Measurements from ENCODE around the gene GHRH. TPM values are rescaled to one million over a fixed set of nuclear protein-coding genes. Genes with fewer than 3 reads are reported as not detected.

The GHRH gene
- total and polyA plus RNA-seq, 2 of the 4 experiments (the other 2 are of a cell fraction): not detected

- Histone ChIP-seq H3K79me1 (ENCODE audit: low read depth in 1 of 2, low read length in 2 of 2) (peaks cover 7 to 8% of the 10 kb centered on the region in 2 experiments; a peak in 3 of 4 replicates), H3K4me3 (ENCODE audit: insufficient read depth, low read depth, low read length) (no peak overlapping the region), H3K9ac (ENCODE audit: low read depth, low read length) (no peak overlapping the region), H4K8ac (ENCODE audit: low read depth in 2 of 2, low read length in 2 of 2) (no peak overlapping the region), H3K4me1 (ENCODE audit: control insufficient read depth, insufficient read depth, low read length) (no peaks in the 10 kb centered on the region), H2AFZ (replicated peaks; ENCODE audit: low read length, poor library complexity) (no peak overlapping the region), H2BK15ac (ENCODE audit: low read depth, low read length) (no peak overlapping the region), H3K36me3 (ENCODE audit: control insufficient read depth, insufficient read depth, low read length) (peaks cover 74% of the 10 kb centered on the region), H2AK5ac (ENCODE audit: low read depth, low read length) (no peak overlapping the region), H3K9me3 (ENCODE audit: control insufficient read depth, insufficient read depth, low read length) (no peaks in the 10 kb centered on the region), H2BK120ac (ENCODE audit: low read depth, low read length) (no peak overlapping the region), H3K14ac (replicated peaks; ENCODE audit: low read depth, low read length) (no peak overlapping the region), H3K9me1 (ENCODE audit: insufficient read depth, low read length) (no peaks in the 10 kb centered on the region; the same call in 1 of the 2 replicates), H4K20me1 (ENCODE audit: insufficient read depth, low read length) (no peaks in the 10 kb centered on the region), H4K91ac (ENCODE audit: insufficient read depth, low read depth, low read length) (no peak overlapping the region), H3K27ac (ENCODE audit: insufficient read depth, low read length) (no peak overlapping the region), H3K56ac (ENCODE audit: extremely low read depth, insufficient read depth, low read length) (no peak overlapping the region), H3K4ac (ENCODE audit: low read depth, low read length) (no peak overlapping the region), H4K5ac (ENCODE audit: low read depth, low read length) (no peak overlapping the region), H3K23ac (ENCODE audit: low read depth, low read length) (no peak overlapping the region), H2BK5ac (ENCODE audit: low read depth, low read length, poor library complexity, severe bottlenecking) (no peak overlapping the region), H2BK20ac (ENCODE audit: low read depth, low read length) (no peak overlapping the region), H3K27me3 (ENCODE audit: control insufficient read depth, insufficient read depth, low read length) (no peaks in the 10 kb centered on the region), H3K18ac (ENCODE audit: low read depth, low read length) (no peak overlapping the region), H2AK9ac (replicated peaks; ENCODE audit: low read depth, low read length, poor library complexity) (no peak overlapping the region), H3K4me2 (ENCODE audit: low read depth, low read length) (no peak overlapping the region)
- ATAC-seq (ENCODE audit: low read depth) (no peak), DNase-seq (no peak)
- intact Hi-C loops (cut with micrococcal nuclease): no loop called here
- in situ Hi-C loops (cut with MboI; ENCODE audit: low sequenced_read_pairs): no loop called here
- TF ChIP-seq MAZ (IDR thresholded peaks at IDR 0.05; ENCODE audit: borderline replicate concordance, low read depth, low read length) (no peak), SMC3 (IDR thresholded peaks at IDR 0.05; ENCODE audit: low read depth, low read length) (no peak), USF2 (IDR thresholded peaks at IDR 0.05; ENCODE audit: low read depth, low read length) (no peak), FOS (IDR thresholded peaks at IDR 0.05; ENCODE audit: low read depth, low read length) (no peak), ELK1 (IDR thresholded peaks at IDR 0.05; ENCODE audit: borderline replicate concordance, low read depth, low read length) (no peak), RAD21 (IDR thresholded peaks at IDR 0.05; ENCODE audit: low read length) (no peak), BHLHE40 (IDR thresholded peaks at IDR 0.05; ENCODE audit: low read depth, low read length) (no peak), CTCF (conservative IDR thresholded peaks at IDR 0.05; ENCODE audit: low read depth, low read length) (no peak), RCOR1 (IDR thresholded peaks at IDR 0.05; ENCODE audit: insufficient replicate concordance, low read length) (no peak), POLR2A (IDR thresholded peaks at IDR 0.05; ENCODE audit: low read depth, low read length) (no peak), RFX5 (IDR thresholded peaks at IDR 0.05; ENCODE audit: low read depth, low read length) (no peak), NFE2L2 (IDR thresholded peaks at IDR 0.05; ENCODE audit: low read depth, low read length) (no peak), MXI1 (IDR thresholded peaks at IDR 0.05; ENCODE audit: borderline replicate concordance, low read depth, low read length) (no peak)
- POLR2A ChIA-PET (ENCODE audit: unreplicated experiment): no interaction called here
- WGBS, 2 experiments (ENCODE audit: extremely low coverage in 2 of 2, insufficient read length in 1 of 2): 100% methylated on average over 3 of the region's 6 CpGs; no CpG with 5 or more reads in 1 of the 2 experiments
- dilution Hi-C loops (cut with HindIII; ENCODE audit: low sequenced_read_pairs, unreplicated experiment): no loop called here
- CTCF ChIA-PET: no interaction called here
- no TSS peak for BruUV-seq (replicated peaks)
These were observed 31.4 kb downstream of the GHRH start for GRCh38 chr20:37230200-37230599.

Data from IMR-90 (cell line).